Activated naive CD4-positive, alpha-beta T cell treated with anti-CD3 and anti-CD28 coated beads for 36 hours (primary cell): ENCODE results near the gene MRPS35. TPM values are rescaled to one million over a fixed set of nuclear protein-coding genes. Genes with fewer than 3 reads are reported as not detected.

Experiments used
- CTCF ChIA-PET: fragments of 350-600 bp; sonication (Branson Sonifier 250); formaldehyde crosslinking; loops from one replicate; lab custom pipeline; 2021; ENCODE audit warnings: antibody characterized with exemption; lab: Charles Lee
- DNase-seq: peaks from one replicate; pipeline ENCODE4 v3.0.0-alpha.2; 2020
- H3K27ac Mint-ChIP-seq: one replicate; pipeline ENCODE4 v1.8.0; 2021; ENCODE audit warnings: mild to moderate bottlenecking, mixed read lengths
- H3K27me3 Mint-ChIP-seq: one replicate; pipeline ENCODE4 v1.8.0; 2021; ENCODE audit warnings: low read depth, mixed read lengths
- H3K36me3 Mint-ChIP-seq: one replicate; pipeline ENCODE4 v1.8.0; 2021; ENCODE audit warnings: low read depth, mixed read lengths
- H3K4me1 Mint-ChIP-seq: one replicate; pipeline ENCODE4 v1.8.0; 2021; ENCODE audit warnings: low read depth, mixed read lengths
- H3K4me3 Mint-ChIP-seq: one replicate; pipeline ENCODE4 v1.8.0; 2021; ENCODE audit warnings: mild to moderate bottlenecking, moderate library complexity, mixed read lengths
- H3K9me3 Mint-ChIP-seq: one replicate; pipeline ENCODE4 v1.8.0; 2021; ENCODE audit warnings: mixed read lengths
- intact Hi-C: fragments of 100-400 bp; cut with micrococcal nuclease; formaldehyde crosslinking; loops from one replicate; pipeline ENCODE4 v1.15.1; 2023
- total RNA-seq, 2 experiments: library from RNA; stranded (reverse); gene quantifications; one replicate each; pipeline ENCODE4 v1.2.3, GENCODE V29; 2021

The MRPS35 gene
- total RNA-seq, result 10 to 100 TPM; 53.1 to 57.6 TPM

- intact Hi-C loops, result loop anchor here (1.0 to 2.0 kb wide), 11 partner anchors 70 to 1671 kb away; partner anchors contain the start of genes BMAL2, CCDC91, ERGIC2 and FGFR1OP2
- Mint-ChIP-seq H3K4me1 (peaks cover 18% of the 10 kb centered on the region), H3K36me3 (peaks cover 4% of the 10 kb centered on the region), H3K27ac (peak within 1 kb of the TSS; percentile 92), H3K9me3 (no peaks in the 10 kb centered on the region), H3K4me3 (peak within 1 kb of the TSS; percentile 98), H3K27me3 (no peaks in the 10 kb centered on the region)
- DNase-seq, result peak; percentile 95
- CTCF ChIA-PET, result no interaction called here
Measured at GRCh38 chr12:27710592-27711316, at the start of gene MRPS35. MRPS35 (plus strand) TSS chr12:27710832; CDS start chr12:27710844, 12 bp downstream.

- DNase-seq, result no peak
- intact Hi-C loops, result no loop called here
- Mint-ChIP-seq H3K27ac (no peak overlapping the region), H3K9me3 (no peaks in the 10 kb centered on the region), H3K4me3 (no peak overlapping the region), H3K27me3 (no peaks in the 10 kb centered on the region), H3K36me3 (peaks cover 15% of the 10 kb centered on the region), H3K4me1 (no peaks in the 10 kb centered on the region)
- CTCF ChIA-PET, result no interaction called here
Measured at GRCh38 chr12:27665704-27666103, 44.9 kb upstream of the MRPS35 start.

- DNase-seq, result no peak
- H3K4me3 Mint-ChIP-seq, result no peak overlapping the region
- H3K27me3 Mint-ChIP-seq, result no peaks in the 10 kb centered on the region
- peaks cover 14% of the 10 kb centered on the region for H3K36me3 Mint-ChIP-seq
- CTCF ChIA-PET, result no interaction called here
- intact Hi-C loops, result no loop called here
- no peak overlapping the region for H3K27ac Mint-ChIP-seq
- no peaks in the 10 kb centered on the region for H3K9me3 Mint-ChIP-seq
- no peaks in the 10 kb centered on the region for H3K4me1 Mint-ChIP-seq
Measured at GRCh38 chr12:27666510-27666909, 44.1 kb upstream of the MRPS35 start.

GRCh38 chr12:27667540-27667939, 43.1 kb upstream of the MRPS35 start:
- no peak overlapping the region for H3K4me3 Mint-ChIP-seq
- intact Hi-C loops, result no loop called here
- no peaks in the 10 kb centered on the region for H3K27me3 Mint-ChIP-seq
- no peaks in the 10 kb centered on the region for H3K9me3 Mint-ChIP-seq
- H3K4me1 Mint-ChIP-seq, result no peaks in the 10 kb centered on the region
- no peak for DNase-seq
- H3K36me3 Mint-ChIP-seq, result peaks cover 13% of the 10 kb centered on the region
- CTCF ChIA-PET, result no interaction called here
- no peak overlapping the region for H3K27ac Mint-ChIP-seq

DNA sequence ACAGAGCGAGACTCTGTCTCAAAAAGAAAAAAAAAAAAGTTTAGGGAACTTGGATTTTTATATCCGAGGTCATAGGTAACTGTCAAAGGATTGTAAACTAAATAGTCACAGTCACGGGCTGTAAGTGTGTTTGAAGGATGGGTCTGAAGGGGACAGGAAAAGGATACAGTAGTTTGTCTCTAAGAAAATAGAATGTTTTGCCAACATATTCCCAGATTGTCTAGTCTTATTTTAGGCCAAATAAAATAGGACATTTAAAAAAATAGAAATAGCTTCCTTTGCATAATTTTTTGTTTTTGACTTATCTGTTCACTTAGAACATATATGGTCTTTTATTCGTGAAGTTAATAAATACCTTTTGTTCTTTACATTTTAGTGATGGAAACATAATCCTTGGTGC, 38.6 kb upstream of the MRPS35 start:
- no peak for DNase-seq
- H3K4me3 Mint-ChIP-seq, result no peak overlapping the region
- H3K27ac Mint-ChIP-seq, result no peak overlapping the region
- H3K36me3 Mint-ChIP-seq, result peaks cover 9% of the 10 kb centered on the region
- CTCF ChIA-PET, result interaction anchor here (0.8 kb wide), 1 partner anchor 11 kb away, joined by 3 read pairs; no protein-coding TSS in a partner anchor
- H3K9me3 Mint-ChIP-seq, result no peaks in the 10 kb centered on the region
- H3K4me1 Mint-ChIP-seq, result no peaks in the 10 kb centered on the region
- intact Hi-C loops, result no loop called here
- no peaks in the 10 kb centered on the region for H3K27me3 Mint-ChIP-seq

DNA sequence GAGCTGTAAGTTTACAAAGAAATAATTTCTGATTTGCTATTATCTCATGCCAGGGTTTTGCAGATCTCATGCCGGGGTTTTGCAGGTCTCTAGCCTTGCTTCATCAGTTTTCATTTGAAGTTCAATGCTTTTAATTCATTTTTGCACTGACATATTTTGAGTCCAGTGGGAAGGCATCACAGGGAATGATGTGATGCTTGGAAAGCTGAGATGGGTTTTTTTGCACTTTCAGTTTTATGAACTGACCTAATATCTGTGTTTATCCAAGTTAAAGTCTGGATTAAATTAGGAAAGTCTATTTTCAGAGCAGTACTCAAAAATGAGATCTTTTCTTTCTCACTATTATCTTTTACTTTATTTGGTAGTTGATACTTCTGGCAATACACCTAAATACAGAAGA, 38.0 kb upstream of the MRPS35 start:
- Mint-ChIP-seq H3K4me1 (no peaks in the 10 kb centered on the region), H3K9me3 (no peaks in the 10 kb centered on the region), H3K27ac (no peak overlapping the region), H3K27me3 (no peaks in the 10 kb centered on the region), H3K36me3 (peaks cover 5% of the 10 kb centered on the region), H3K4me3 (no peak overlapping the region)
- CTCF ChIA-PET, result interaction anchor here (0.8 kb wide), 1 partner anchor 12 kb away, joined by 3 read pairs; no protein-coding TSS in a partner anchor
- intact Hi-C loops, result no loop called here
- no peak for DNase-seq

- Mint-ChIP-seq H3K36me3 (peaks cover 4% of the 10 kb centered on the region), H3K27me3 (no peaks in the 10 kb centered on the region), H3K4me3 (no peak overlapping the region), H3K4me1 (no peaks in the 10 kb centered on the region), H3K27ac (no peak overlapping the region), H3K9me3 (no peaks in the 10 kb centered on the region)
- CTCF ChIA-PET, result interaction anchor here (0.7 kb wide), 2 partner anchors 335 to 1011 kb away, joined by 3 read pairs; no protein-coding TSS in a partner anchor
- intact Hi-C loops, result no loop called here
- no peak for DNase-seq
Measured at GRCh38 chr12:27673101-27673718, 37.4 kb upstream of the MRPS35 start.

DNA sequence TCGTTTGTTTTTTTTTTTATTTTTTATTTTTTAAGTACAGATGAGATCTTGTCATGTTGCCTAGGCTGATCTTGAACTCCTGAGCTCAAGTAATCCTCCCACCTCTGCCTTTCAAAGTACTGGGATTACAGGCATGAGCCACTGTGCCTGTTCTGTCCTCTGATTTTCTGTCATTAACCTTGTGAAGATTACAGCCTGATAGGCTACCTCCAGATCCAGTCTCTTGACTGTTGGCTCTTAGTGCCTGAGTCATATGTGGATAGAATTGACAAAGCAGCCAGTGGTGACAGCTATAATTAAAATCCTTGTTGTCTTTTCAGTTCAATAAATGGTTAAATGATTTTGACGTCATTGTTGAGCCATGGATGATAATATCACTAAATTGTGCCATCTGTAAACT, 35.6 kb upstream of the MRPS35 start:
- no peak overlapping the region for H3K27ac Mint-ChIP-seq
- H3K4me3 Mint-ChIP-seq, result no peak overlapping the region
- H3K9me3 Mint-ChIP-seq, result no peaks in the 10 kb centered on the region
- no peaks in the 10 kb centered on the region for H3K27me3 Mint-ChIP-seq
- H3K36me3 Mint-ChIP-seq, result peaks cover 7% of the 10 kb centered on the region
- no peak for DNase-seq
- CTCF ChIA-PET, result no interaction called here
- H3K4me1 Mint-ChIP-seq, result no peaks in the 10 kb centered on the region
- intact Hi-C loops, result no loop called here

- intact Hi-C loops, result no loop called here
- Mint-ChIP-seq H3K9me3 (no peaks in the 10 kb centered on the region), H3K4me1 (no peaks in the 10 kb centered on the region), H3K27ac (no peak overlapping the region), H3K4me3 (no peak overlapping the region), H3K27me3 (no peaks in the 10 kb centered on the region), H3K36me3 (peaks cover 5% of the 10 kb centered on the region)
- CTCF ChIA-PET, result interaction anchor here (0.6 to 1.0 kb wide), 2 partner anchors 23 to 84 kb away, joined by 3 to 4 read pairs; no protein-coding TSS in a partner anchor
- DNase-seq, result no peak
Measured at GRCh38 chr12:27680619-27681018, 30.0 kb upstream of the MRPS35 start.

- H3K36me3 Mint-ChIP-seq, result peaks cover 6% of the 10 kb centered on the region
- CTCF ChIA-PET, result interaction anchor here (0.6 kb wide), 1 partner anchor 15 kb away, joined by 4 read pairs; no protein-coding TSS in a partner anchor
- H3K4me3 Mint-ChIP-seq, result no peak overlapping the region
- no peaks in the 10 kb centered on the region for H3K9me3 Mint-ChIP-seq
- intact Hi-C loops, result no loop called here
- H3K4me1 Mint-ChIP-seq, result no peaks in the 10 kb centered on the region
- no peak for DNase-seq
- no peaks in the 10 kb centered on the region for H3K27me3 Mint-ChIP-seq
- H3K27ac Mint-ChIP-seq, result no peak overlapping the region
Measured at GRCh38 chr12:27682534-27682933, 28.1 kb upstream of the MRPS35 start.

- no peak for DNase-seq
- H3K9me3 Mint-ChIP-seq, result no peaks in the 10 kb centered on the region
- no peak overlapping the region for H3K27ac Mint-ChIP-seq
- no peaks in the 10 kb centered on the region for H3K27me3 Mint-ChIP-seq
- CTCF ChIA-PET, result interaction anchor here (0.8 kb wide), 1 partner anchor 20 kb away, joined by 3 read pairs; no protein-coding TSS in a partner anchor
- intact Hi-C loops, result no loop called here
- peaks cover 11% of the 10 kb centered on the region for H3K36me3 Mint-ChIP-seq
- H3K4me1 Mint-ChIP-seq, result no peaks in the 10 kb centered on the region
- H3K4me3 Mint-ChIP-seq, result no peak overlapping the region
Measured at GRCh38 chr12:27685274-27685673, 25.4 kb upstream of the MRPS35 start.

- Mint-ChIP-seq H3K4me3 (no peak overlapping the region), H3K27me3 (no peaks in the 10 kb centered on the region), H3K4me1 (no peaks in the 10 kb centered on the region), H3K27ac (no peak overlapping the region), H3K9me3 (no peaks in the 10 kb centered on the region), H3K36me3 (peaks cover 11% of the 10 kb centered on the region)
- CTCF ChIA-PET, result no interaction called here
- intact Hi-C loops, result no loop called here
- no peak for DNase-seq
Measured at GRCh38 chr12:27686147-27686546, 24.5 kb upstream of the MRPS35 start.
